ENCODE results near the gene CIZ1. TPM values are rescaled to one million over a fixed set of nuclear protein-coding genes. Genes with fewer than 3 reads are reported as not detected.

CIZ1 gene
- total and polyA plus RNA-seq, 9 of the 15 experiments (the other 6 are each of a cell fraction or from before 2014, with no cell fraction given), result 6.6 to 329 (median 87.8) TPM

DNA sequence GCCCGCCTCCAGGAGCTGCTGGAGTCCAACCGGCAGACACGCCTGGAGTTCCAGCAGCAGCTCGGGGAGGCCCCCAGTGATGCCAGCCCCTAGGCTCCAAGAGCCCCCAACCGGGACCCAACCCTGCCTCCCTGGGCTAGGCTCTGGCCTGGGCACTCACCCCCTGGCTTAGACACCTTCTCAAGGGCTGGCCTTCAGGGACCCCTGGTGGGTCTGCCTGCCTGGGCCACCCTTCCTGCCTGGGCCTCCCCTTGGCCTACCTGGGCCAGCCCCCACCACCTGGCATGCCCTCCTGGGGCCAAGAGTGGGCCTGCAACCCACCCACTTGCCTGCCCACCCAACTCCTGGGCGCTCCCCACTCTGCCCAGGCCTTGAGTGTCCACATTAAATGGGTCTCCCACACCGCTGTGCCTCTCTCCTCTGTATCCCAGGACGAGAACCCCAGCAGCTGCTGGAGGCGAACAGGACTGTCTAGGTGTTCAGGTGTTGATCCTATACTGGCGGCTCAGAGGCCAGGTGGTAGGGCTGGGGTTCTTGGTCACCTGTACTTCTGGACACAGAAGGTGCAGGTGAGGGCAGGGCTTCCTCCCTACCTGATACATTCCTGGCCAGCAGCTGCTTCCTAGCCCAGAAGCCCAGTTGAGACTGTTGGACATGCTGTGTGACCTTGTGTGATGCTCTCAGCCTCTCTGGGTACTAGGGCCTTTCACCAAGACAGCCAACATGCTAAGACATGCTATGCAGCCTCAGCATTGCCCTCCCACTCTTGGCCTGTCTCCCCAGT is 27.7 kb downstream of the CIZ1 start:
- Histone ChIP-seq H3K9me3 (replicated peaks; ENCODE audit: control insufficient read depth, insufficient read depth, low read depth, low read length) (no peaks in the 10 kb centered on the region), H3K27ac (ENCODE audit: extremely low read depth, low read depth, low read length) (peak overlapping the region; percentile 30; the same call in 1 of the 3 replicates), H3K27me3 (ENCODE audit: control insufficient read depth in 2 of 2, insufficient read depth in 2 of 2, low read length in 2 of 2) (no peaks in the 10 kb centered on the region), H3K4me2 (ENCODE audit: insufficient read depth, low read length) (no peak overlapping the region), H4K20me1 (replicated peaks; ENCODE audit: control insufficient read depth, insufficient read depth, low read length) (peaks cover 20% of the 10 kb centered on the region; the same call in 1 of the 2 replicates), H3K4me1 (replicated peaks in 1 of 2; ENCODE audit: control insufficient read depth in 2 of 2, insufficient read depth in 2 of 2, low read length in 2 of 2) (peaks cover 10 to 49% of the 10 kb centered on the region in 2 experiments), H3K9ac (ENCODE audit: insufficient read depth in 1 of 2, low read depth in 2 of 2, low read length in 2 of 2) (peak overlapping the region in 1 of 2 experiments; percentile 75; a peak in 2 of 4 replicates), H3K9me1 (ENCODE audit: control insufficient read depth, insufficient read depth, low read length) (no peaks in the 10 kb centered on the region), H3K79me2 (ENCODE audit: control insufficient read depth, insufficient read depth, low read length) (peaks cover 27% of the 10 kb centered on the region), H2AFZ (ENCODE audit: low read depth, low read length) (no peak overlapping the region), H3K36me3 (ENCODE audit: control insufficient read depth, insufficient read depth, low read length) (peaks cover 63% of the 10 kb centered on the region), H3K4me3 (no peak overlapping the region)
- FAIRE-seq, result no peak
- no peak for ATAC-seq
- CTCF ChIA-PET (ENCODE audit: low intra/inter-chr PET ratio), result no interaction called here
- BruUV-seq (replicated peaks), result no TSS peak
- in situ Hi-C loops (cut with MboI), result no loop called here
- 94% methylated on average over 10 of the region's 10 CpGs for WGBS (ENCODE audit: insufficient coverage, low coverage, missing lambda C conversion rate)
- POLR2A ChIA-PET, result interaction anchor here (0.5 to 11.0 kb wide), 8 partner anchors 11 to 183 kb away, joined by 3 to 155 read pairs (median 6); partner anchors contain the start of genes CIZ1 and EEIG1
- intact Hi-C loops (cut with micrococcal nuclease), result loop anchor here (5.0 kb wide), 1 partner anchor 44 kb away; no protein-coding TSS in a partner anchor
- no peak for DNase-seq (ENCODE audit: extremely low read depth in 1 of 4, low spot score in 3 of 4)
- peak; percentile 90 for TF ChIP-seq ZFP36 (IDR thresholded peaks at IDR 0.05; ENCODE audit: low read depth, low read length, partially characterized antibody)
- TF ChIP-seq ZNF583 (CRISPR knock-in tag; IDR thresholded peaks at IDR 0.05), result 0 out of 2 replicates have a peak, but pooled peaks have one; percentile 16
- no peak for TF ChIP-seq KAT7 (CRISPR knock-in tag; IDR thresholded peaks at IDR 0.05; ENCODE audit: borderline replicate concordance)
- TF ChIP-seq FIP1L1 (IDR thresholded peaks at IDR 0.05; ENCODE audit: low read depth, low read length, poor library complexity, severe bottlenecking), result peak; percentile 20
- TF ChIP-seq POLR2AphosphoS2 (IDR thresholded peaks at IDR 0.05; ENCODE audit: low read length), result peak; percentile 46
- TF ChIP-seq BHLHE40 (IDR thresholded peaks at IDR 0.05; ENCODE audit: low read length), result 0 out of 2 replicates have a peak, but pooled peaks have one; percentile 18
- TF ChIP-seq, protein P1, sequence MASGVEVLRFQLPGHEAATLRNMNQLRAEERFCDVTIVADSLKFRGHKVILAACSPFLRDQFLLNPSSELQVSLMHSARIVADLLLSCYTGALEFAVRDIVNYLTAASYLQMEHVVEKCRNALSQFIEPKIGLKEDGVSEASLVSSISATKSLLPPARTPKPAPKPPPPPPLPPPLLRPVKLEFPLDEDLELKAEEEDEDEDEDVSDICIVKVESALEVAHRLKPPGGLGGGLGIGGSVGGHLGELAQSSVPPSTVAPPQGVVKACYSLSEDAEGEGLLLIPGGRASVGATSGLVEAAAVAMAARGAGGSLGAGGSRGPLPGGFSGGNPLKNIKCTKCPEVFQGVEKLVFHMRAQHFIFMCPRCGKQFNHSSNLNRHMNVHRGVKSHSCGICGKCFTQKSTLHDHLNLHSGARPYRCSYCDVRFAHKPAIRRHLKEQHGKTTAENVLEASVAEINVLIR (CRISPR knock-in tag; IDR thresholded peaks at IDR 0.05), result no peak
- TF ChIP-seq ZNF121 (CRISPR knock-in tag; conservative IDR thresholded peaks at IDR 0.05), result no peak
- peak; percentile 43 for TF ChIP-seq SUPT5H (IDR thresholded peaks at IDR 0.05)
- 0 out of 2 replicates have a peak, but pooled peaks have one; percentile 14 for TF ChIP-seq PPARD (CRISPR knock-in tag; IDR thresholded peaks at IDR 0.05)
- TF ChIP-seq POLR2G (IDR thresholded peaks at IDR 0.05; ENCODE audit: low read depth, low read length), result peak; percentile 69
- TF ChIP-seq, protein P2, sequence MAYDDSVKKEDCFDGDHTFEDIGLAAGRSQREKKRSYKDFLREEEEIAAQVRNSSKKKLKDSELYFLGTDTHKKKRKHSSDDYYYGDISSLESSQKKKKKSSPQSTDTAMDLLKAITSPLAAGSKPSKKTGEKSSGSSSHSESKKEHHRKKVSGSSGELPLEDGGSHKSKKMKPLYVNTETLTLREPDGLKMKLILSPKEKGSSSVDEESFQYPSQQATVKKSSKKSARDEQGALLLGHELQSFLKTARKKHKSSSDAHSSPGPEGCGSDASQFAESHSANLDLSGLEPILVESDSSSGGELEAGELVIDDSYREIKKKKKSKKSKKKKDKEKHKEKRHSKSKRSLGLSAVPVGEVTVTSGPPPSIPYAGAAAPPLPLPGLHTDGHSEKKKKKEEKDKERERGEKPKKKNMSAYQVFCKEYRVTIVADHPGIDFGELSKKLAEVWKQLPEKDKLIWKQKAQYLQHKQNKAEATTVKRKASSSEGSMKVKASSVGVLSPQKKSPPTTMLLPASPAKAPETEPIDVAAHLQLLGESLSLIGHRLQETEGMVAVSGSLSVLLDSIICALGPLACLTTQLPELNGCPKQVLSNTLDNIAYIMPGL (CRISPR knock-in tag; IDR thresholded peaks at IDR 0.05), result 0 out of 2 replicates have a peak, but pooled peaks have one; percentile 48
- TF ChIP-seq BCOR (IDR thresholded peaks at IDR 0.05), result peak; percentile 89
- TF ChIP-seq, protein P3, sequence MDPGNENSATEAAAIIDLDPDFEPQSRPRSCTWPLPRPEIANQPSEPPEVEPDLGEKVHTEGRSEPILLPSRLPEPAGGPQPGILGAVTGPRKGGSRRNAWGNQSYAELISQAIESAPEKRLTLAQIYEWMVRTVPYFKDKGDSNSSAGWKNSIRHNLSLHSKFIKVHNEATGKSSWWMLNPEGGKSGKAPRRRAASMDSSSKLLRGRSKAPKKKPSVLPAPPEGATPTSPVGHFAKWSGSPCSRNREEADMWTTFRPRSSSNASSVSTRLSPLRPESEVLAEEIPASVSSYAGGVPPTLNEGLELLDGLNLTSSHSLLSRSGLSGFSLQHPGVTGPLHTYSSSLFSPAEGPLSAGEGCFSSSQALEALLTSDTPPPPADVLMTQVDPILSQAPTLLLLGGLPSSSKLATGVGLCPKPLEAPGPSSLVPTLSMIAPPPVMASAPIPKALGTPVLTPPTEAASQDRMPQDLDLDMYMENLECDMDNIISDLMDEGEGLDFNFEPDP (CRISPR knock-in tag; IDR thresholded peaks at IDR 0.05), result 0 out of 2 replicates have a peak, but pooled peaks have one; percentile 2
- TF ChIP-seq RBFOX2 (IDR thresholded peaks at IDR 0.05; ENCODE audit: low read depth, low read length), result peak; percentile 58
- TF ChIP-seq, protein P4, sequence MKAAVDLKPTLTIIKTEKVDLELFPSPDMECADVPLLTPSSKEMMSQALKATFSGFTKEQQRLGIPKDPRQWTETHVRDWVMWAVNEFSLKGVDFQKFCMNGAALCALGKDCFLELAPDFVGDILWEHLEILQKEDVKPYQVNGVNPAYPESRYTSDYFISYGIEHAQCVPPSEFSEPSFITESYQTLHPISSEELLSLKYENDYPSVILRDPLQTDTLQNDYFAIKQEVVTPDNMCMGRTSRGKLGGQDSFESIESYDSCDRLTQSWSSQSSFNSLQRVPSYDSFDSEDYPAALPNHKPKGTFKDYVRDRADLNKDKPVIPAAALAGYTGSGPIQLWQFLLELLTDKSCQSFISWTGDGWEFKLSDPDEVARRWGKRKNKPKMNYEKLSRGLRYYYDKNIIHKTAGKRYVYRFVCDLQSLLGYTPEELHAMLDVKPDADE (conservative IDR thresholded peaks at IDR 0.05; ENCODE audit: control insufficient read depth, low read depth, low read length), result 0 out of 2 replicates have a peak, but pooled peaks have one; percentile 29

Measured in K562 (cell line).